HG02870 (cell line): ENCODE results near the gene SLC4A2.

Experiments used
- ATAC-seq: cut with Tn5 transposase; IDR thresholded peaks from one replicate; pipeline ENCODE4 v1.9.1; 2021; ENCODE audit warnings: mild to moderate bottlenecking, moderate library complexity; ENCODE audit not compliant: unreplicated experiment

Gene SLC4A2

GRCh38 chr7:151110941-151111645 is 51.7 kb downstream of the SLC4A2 start:
- ATAC-seq = peak; percentile 82

GRCh38 chr7:151113344-151114150 is 54.2 kb downstream of the SLC4A2 start:
- ATAC-seq = no peak

- no peak for ATAC-seq
Measured at GRCh38 chr7:151114151-151115090, 55.0 kb downstream of the SLC4A2 start.

- no peak for ATAC-seq
Measured at GRCh38 chr7:151115121-151115835, 55.9 kb downstream of the SLC4A2 start.

- no peak for ATAC-seq
Measured at GRCh38 chr7:151115836-151116418, 56.5 kb downstream of the SLC4A2 start.

GRCh38 chr7:151116603-151117440 is 57.4 kb downstream of the SLC4A2 start:
- ATAC-seq = no peak

GRCh38 chr7:151117565-151117964 is 58.2 kb downstream of the SLC4A2 start:
- no peak for ATAC-seq

- ATAC-seq = no peak
Measured at GRCh38 chr7:151118108-151119054, 59.0 kb downstream of the SLC4A2 start.

GRCh38 chr7:151119055-151119415 is 59.6 kb downstream of the SLC4A2 start:
- no peak for ATAC-seq

GRCh38 chr7:151119902-151120301 is 60.5 kb downstream of the SLC4A2 start:
- no peak for ATAC-seq

- ATAC-seq = no peak
Measured at GRCh38 chr7:151120896-151121295, 61.5 kb downstream of the SLC4A2 start.

GRCh38 chr7:151121380-151122170 is 62.2 kb downstream of the SLC4A2 start:
- ATAC-seq = no peak

GRCh38 chr7:151122276-151122675 is 62.9 kb downstream of the SLC4A2 start:
- ATAC-seq = no peak

- ATAC-seq = no peak
Measured at GRCh38 chr7:151122796-151123157, 63.4 kb downstream of the SLC4A2 start.

- no peak for ATAC-seq
Measured at GRCh38 chr7:151123158-151123821, 63.9 kb downstream of the SLC4A2 start.

- peak; percentile 83 for ATAC-seq
Measured at GRCh38 chr7:151123822-151124464, 64.6 kb downstream of the SLC4A2 start.
